ENCODE results near the gene C19orf33.
A peak's percentile ranks its signal among the peaks of the same experiment; 100 is the strongest.
"Not testable (repeated sequence)": the region's sequence is repeated elsewhere in the genome, so short reads cannot be mapped to it uniquely, and the experiment has no call there.

Gene C19orf33

DNA sequence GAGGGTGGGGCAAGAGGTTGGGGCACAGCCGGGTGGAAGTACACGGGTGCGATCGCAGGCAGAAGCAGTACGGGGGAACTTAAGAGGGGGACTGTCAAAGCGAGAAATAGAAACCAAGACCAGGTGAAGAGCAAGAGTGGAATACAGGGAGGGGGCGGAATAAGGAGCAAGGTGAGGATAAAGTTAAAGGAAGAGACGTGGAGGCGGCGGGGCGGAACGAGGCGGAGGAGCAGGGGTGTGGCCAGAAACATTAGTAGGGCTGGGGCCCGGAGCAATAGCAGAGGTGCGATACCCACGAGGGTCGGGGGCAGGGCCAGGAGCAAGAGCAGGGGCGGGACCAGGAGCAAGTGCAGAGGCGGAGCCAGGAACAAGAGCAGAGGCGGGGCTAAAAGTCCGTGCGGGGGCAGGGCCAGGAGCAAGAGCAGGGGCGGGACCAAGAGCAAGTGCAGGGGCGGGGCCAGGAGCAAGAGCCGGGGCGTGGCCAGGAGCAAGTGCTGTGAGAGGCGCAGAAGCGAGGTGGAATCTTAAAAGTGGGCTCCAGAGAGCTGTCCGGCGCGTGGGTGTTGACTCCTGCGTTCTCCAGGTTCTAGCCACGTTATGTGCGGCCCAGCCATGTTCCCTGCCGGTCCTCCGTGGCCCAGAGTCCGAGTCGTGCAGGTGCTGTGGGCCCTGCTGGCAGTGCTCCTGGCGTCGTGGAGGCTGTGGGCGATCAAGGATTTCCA is 32.7 kb downstream of the C19orf33 start:
- peak; percentile 89 for DNase-seq (ENCODE audit: low read depth)
- peak overlapping the region; percentile 87 for H3K4me3 ChIP-seq (ENCODE audit: low read depth, low read length)
- TF ChIP-seq, protein P1, sequence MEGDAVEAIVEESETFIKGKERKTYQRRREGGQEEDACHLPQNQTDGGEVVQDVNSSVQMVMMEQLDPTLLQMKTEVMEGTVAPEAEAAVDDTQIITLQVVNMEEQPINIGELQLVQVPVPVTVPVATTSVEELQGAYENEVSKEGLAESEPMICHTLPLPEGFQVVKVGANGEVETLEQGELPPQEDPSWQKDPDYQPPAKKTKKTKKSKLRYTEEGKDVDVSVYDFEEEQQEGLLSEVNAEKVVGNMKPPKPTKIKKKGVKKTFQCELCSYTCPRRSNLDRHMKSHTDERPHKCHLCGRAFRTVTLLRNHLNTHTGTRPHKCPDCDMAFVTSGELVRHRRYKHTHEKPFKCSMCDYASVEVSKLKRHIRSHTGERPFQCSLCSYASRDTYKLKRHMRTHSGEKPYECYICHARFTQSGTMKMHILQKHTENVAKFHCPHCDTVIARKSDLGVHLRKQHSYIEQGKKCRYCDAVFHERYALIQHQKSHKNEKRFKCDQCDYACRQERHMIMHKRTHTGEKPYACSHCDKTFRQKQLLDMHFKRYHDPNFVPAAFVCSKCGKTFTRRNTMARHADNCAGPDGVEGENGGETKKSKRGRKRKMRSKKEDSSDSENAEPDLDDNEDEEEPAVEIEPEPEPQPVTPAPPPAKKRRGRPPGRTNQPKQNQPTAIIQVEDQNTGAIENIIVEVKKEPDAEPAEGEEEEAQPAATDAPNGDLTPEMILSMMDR (IDR thresholded peaks at IDR 0.05; ENCODE audit: control insufficient read depth, extremely low read depth, insufficient read depth), result no peak

DNA sequence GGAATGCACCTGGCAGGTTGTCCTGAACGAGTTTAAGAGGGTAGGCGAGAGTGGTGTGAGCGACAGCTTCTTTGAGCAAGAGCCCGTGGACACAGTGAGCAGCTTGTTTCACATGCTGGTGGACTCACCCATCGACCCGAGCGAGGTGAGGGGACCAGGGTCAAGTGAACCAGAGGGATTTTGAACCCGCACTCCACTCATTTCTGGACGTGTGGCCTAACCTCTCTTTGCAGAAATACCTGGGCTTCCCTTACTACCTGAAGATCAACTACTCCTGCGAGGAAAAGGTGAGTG is 33.3 kb downstream of the C19orf33 start:
- H3K4me3 ChIP-seq (ENCODE audit: low read depth, low read length), result peak overlapping the region; percentile 87
- TF ChIP-seq, protein P1 (IDR thresholded peaks at IDR 0.05; ENCODE audit: control insufficient read depth, extremely low read depth, insufficient read depth), result no peak
- DNase-seq (ENCODE audit: low read depth), result no peak

DNA sequence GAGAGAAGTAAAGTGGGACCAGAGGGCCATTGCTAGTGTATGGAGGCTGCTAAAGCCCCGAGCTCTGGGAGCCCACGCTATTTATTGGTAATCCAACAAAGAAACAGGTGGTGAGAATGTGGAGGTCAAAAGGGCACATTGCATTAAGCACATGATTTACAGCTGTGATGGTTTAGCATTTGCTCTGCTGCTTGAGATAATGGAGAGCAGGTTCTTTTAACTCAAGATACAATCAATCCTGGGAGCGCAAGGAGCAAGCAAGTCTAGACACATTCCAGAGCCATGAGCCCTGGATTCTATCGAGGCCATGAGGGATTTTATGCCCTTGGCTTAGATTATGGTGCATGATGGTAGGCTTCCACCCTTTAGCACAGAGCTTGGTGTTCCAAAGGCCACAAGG is 35.0 kb downstream of the C19orf33 start:
- H3K4me3 ChIP-seq (ENCODE audit: low read depth, low read length); DNase-seq (ENCODE audit: low read depth): not testable (repeated sequence)

DNA sequence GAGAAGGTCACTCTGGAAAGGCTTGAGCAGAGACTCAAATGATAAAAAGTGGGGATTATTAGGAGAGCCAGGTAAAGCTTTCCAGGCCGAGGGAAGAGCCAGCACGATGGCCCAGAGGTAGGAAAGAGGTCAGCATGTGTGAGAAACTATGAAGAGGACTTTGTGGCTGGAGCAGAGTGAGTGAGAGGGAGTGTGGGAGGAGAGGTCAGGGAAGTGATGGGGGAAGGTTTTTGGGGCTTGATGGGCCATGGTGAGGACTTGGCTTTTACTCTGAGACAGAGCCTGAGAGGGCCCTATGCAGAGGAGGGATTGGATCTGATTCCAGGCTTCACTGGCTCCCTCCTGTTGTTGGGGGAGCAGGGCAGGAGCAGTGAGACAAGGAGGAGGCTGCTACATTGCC is 36.9 kb downstream of the C19orf33 start:
- DNase-seq (ENCODE audit: low read depth), result no peak
- H3K4me3 ChIP-seq (ENCODE audit: low read depth, low read length), result no peak overlapping the region
- TF ChIP-seq, protein P1 (IDR thresholded peaks at IDR 0.05; ENCODE audit: control insufficient read depth, extremely low read depth, insufficient read depth), result no peak

DNA sequence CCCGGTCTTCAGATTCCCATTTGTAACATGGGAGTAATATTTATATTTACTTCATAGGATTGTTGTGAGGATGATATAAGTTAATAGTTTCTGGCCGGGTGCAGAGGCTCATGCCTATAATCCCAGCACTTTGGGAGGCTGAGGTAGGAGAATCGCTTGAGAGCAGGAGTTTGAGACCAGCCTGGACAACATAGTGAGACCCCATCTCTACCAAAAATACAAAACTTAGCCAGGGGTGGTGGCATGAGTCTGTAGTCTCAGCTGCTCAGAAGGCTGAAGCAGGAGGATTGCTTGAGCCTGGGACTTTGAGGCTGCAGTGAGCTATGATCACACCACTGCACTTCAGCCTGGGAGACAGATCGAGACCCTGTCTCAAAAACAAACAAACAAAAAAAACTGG is 42.8 kb downstream of the C19orf33 start:
- DNase-seq (ENCODE audit: low read depth), result no peak
- TF ChIP-seq, protein P1 (IDR thresholded peaks at IDR 0.05; ENCODE audit: control insufficient read depth, extremely low read depth, insufficient read depth), result no peak
- no peak overlapping the region for H3K4me3 ChIP-seq (ENCODE audit: low read depth, low read length)

DNA sequence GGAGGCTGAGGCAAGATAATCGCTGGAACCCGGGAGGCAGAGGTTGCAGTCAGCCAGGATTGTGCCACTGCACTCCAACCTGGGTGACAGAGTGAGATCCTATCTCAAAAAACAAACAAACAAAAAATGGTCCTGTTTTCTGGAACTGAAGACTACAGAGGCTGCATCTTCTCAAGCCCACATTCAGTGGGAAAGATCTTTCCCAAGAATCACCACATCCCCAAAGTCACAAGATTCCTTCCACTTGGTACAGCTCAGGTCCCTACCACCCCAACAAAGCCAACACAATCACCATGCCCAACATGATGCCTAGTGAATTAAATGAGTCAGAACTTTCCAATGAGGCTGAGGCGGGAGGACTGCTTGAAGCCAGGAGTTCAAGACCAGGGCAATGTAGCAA is 46.8 kb downstream of the C19orf33 start:
- no peak overlapping the region for H3K4me3 ChIP-seq (ENCODE audit: low read depth, low read length)
- DNase-seq (ENCODE audit: low read depth), result no peak
- TF ChIP-seq, protein P1 (IDR thresholded peaks at IDR 0.05; ENCODE audit: control insufficient read depth, extremely low read depth, insufficient read depth), result no peak

DNA sequence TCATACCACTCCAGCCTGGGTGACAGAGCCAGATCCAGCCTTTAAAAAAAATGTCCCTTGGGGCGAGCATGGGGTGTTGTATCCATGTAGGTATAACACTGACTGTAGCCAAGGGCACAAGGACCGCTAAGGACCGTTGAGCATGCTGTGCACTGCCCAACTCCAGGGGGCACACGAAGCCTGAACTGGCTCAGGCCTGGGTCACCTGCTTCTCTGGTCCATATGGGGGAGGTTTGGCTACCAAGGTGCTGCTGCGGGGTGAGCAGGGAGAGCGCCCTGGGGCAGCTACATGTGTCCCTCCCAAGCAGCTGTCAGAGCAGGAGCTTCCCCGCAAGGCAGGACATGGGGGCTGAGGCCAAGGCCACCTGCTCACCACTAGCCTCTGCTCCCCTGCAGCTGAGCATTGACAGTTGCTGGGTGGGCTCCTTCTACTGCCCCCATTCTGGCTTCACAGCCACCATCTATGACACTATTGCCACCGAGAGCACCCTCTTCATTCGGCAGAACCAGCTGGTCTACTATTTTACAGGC is 47.9 kb downstream of the C19orf33 start:
- TF ChIP-seq, protein P1 (IDR thresholded peaks at IDR 0.05; ENCODE audit: control insufficient read depth, extremely low read depth, insufficient read depth), result no peak
- no peak for DNase-seq (ENCODE audit: low read depth)
- H3K4me3 ChIP-seq (ENCODE audit: low read depth, low read length), result no peak overlapping the region
